Epithelial cell of esophagus (primary cell): ENCODE results near the gene ARHGEF17.

Source experiments
- DNase-seq: peaks from one replicate; pipeline ENCODE4 v3.0.0; 2010; ENCODE audit warnings: low read depth
- H3K4me3 ChIP-seq: 2 replicates; pipeline ENCODE4 v1.5.1; 2011; ENCODE audit warnings: mild to moderate bottlenecking, low read length, control low read depth
- TF ChIP-seq, protein P1 (sequence below): IDR thresholded peaks from 2 replicates; pipeline ENCODE4 v1.5.1; 2011; ENCODE audit warnings: low read depth, mild to moderate bottlenecking, low read length, control low read depth, inconsistent platforms; ENCODE audit not compliant: insufficient read depth; ENCODE audit errors: missing control alignments

The ARHGEF17 gene

GRCh38 chr11:73358071-73358470 is 50.0 kb downstream of the ARHGEF17 start:
- TF ChIP-seq, protein P1, sequence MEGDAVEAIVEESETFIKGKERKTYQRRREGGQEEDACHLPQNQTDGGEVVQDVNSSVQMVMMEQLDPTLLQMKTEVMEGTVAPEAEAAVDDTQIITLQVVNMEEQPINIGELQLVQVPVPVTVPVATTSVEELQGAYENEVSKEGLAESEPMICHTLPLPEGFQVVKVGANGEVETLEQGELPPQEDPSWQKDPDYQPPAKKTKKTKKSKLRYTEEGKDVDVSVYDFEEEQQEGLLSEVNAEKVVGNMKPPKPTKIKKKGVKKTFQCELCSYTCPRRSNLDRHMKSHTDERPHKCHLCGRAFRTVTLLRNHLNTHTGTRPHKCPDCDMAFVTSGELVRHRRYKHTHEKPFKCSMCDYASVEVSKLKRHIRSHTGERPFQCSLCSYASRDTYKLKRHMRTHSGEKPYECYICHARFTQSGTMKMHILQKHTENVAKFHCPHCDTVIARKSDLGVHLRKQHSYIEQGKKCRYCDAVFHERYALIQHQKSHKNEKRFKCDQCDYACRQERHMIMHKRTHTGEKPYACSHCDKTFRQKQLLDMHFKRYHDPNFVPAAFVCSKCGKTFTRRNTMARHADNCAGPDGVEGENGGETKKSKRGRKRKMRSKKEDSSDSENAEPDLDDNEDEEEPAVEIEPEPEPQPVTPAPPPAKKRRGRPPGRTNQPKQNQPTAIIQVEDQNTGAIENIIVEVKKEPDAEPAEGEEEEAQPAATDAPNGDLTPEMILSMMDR, result no peak
- DNase-seq, result no peak
- H3K4me3 ChIP-seq, result no peak overlapping the region

- DNase-seq, result no peak
- TF ChIP-seq, protein P1, result no peak
- H3K4me3 ChIP-seq, result no peak overlapping the region
These were observed 51.3 kb downstream of the ARHGEF17 start for GRCh38 chr11:73359341-73359740.

DNA sequence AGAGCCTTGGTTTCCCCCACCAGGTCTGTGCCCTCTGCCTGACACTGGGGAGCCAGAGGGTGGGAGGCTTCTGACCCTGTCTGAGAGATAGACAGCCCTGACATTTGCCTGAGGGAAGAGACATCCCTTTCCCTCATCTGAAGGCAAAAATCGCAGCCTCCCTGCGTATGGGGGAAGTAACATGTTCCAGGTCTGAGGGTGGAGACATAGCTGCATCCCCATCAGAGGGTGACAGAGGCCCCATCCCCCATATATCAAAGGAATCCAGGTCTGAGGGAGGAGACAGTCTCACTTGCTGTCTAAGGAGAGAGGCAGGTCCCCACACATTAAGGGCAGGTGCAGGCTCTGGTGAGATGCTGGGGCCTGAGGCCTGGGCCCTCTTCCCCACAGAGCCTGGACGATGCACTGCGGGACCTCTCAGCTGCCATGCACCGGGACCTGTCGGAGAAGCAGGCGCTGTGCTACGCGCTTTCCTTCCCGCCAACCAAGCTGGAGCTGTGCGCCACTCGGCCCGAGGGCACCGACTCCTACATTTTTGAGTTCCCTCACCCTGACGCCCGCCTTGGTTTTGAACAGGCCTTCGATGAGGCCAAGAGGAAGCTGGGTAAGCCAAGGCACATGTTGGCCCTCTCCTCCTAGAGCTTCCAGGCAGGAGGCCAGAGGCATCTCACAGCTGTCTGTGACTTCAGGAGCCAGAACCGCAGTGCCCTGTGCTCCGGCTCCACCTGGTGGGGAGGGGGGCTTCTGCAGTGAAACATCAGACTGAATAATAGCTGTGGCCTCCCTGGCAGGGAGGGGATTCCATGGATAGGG is 52.1 kb downstream of the ARHGEF17 start:
- DNase-seq, result no peak
- TF ChIP-seq, protein P1, result peak; percentile 23
- no peak overlapping the region for H3K4me3 ChIP-seq

GRCh38 chr11:73360743-73361369 is 52.8 kb downstream of the ARHGEF17 start:
- DNase-seq, result no peak
- TF ChIP-seq, protein P1, result no peak
- H3K4me3 ChIP-seq, result no peak overlapping the region

GRCh38 chr11:73361953-73362776 is 54.1 kb downstream of the ARHGEF17 start:
- no peak overlapping the region for H3K4me3 ChIP-seq
- TF ChIP-seq, protein P1, result no peak
- DNase-seq, result no peak

- no peak for DNase-seq
- H3K4me3 ChIP-seq, result no peak overlapping the region
- TF ChIP-seq, protein P1, result no peak
These were observed 55.1 kb downstream of the ARHGEF17 start for GRCh38 chr11:73363147-73363546.
